Measurements from ENCODE around the gene STAT3. TPM values are rescaled to one million over a fixed set of nuclear protein-coding genes. Genes with fewer than 3 reads are reported as not detected.

The STAT3 gene
- total and polyA plus RNA-seq, 9 of the 15 experiments (the other 6 are each of a cell fraction or from before 2014, with no cell fraction given): 90.0 to 179 (median 114) TPM

DNA sequence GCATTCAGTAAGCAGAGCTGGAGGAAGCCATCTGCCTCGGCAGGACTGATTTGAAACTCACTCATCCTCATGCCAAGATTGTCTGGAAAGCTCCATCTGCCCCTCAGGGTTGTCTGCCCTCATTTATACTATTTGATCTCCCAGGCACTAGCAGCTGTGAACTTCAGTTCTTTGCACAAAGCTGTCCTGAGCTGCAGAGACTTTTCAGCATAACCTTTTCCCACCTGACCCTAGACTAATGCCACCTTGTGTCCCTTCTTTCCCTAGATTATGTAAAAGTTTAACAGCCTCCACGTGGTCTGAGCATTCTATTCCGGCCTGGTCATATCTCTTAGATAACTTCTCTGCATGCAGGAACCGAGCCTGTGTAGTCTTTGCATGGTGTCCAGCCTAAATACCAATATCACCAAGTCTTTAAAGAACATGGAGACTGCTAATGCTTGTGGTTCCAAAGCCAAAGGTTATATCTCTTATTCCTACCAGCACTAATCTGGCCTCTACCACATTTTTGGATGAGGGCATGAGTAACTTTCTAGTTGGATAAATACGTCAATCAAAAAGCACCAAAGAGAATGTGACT is 70.9 kb downstream of the STAT3 start (continued):
- TF ChIP-seq, protein P1, sequence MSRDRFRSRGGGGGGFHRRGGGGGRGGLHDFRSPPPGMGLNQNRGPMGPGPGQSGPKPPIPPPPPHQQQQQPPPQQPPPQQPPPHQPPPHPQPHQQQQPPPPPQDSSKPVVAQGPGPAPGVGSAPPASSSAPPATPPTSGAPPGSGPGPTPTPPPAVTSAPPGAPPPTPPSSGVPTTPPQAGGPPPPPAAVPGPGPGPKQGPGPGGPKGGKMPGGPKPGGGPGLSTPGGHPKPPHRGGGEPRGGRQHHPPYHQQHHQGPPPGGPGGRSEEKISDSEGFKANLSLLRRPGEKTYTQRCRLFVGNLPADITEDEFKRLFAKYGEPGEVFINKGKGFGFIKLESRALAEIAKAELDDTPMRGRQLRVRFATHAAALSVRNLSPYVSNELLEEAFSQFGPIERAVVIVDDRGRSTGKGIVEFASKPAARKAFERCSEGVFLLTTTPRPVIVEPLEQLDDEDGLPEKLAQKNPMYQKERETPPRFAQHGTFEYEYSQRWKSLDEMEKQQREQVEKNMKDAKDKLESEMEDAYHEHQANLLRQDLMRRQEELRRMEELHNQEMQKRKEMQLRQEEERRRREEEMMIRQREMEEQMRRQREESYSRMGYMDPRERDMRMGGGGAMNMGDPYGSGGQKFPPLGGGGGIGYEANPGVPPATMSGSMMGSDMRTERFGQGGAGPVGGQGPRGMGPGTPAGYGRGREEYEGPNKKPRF (IDR thresholded peaks at IDR 0.05; ENCODE audit: low read depth, low read length): no peak
- TF ChIP-seq CCNT2 (IDR thresholded peaks at IDR 0.05; ENCODE audit: borderline replicate concordance, extremely low read depth, insufficient read length, low read depth, low read length) (peak; percentile 8), MCM3 (IDR thresholded peaks at IDR 0.05) (no peak), CBFA2T3 (IDR thresholded peaks at IDR 0.05) (no peak), MIER1 (IDR thresholded peaks at IDR 0.05; ENCODE audit: low read depth) (no peak), RBBP5 (IDR thresholded peaks at IDR 0.05; ENCODE audit: borderline replicate concordance, insufficient read depth, low read length, poor library complexity, severe bottlenecking) (no peak), KDM1A (IDR thresholded peaks at IDR 0.05) (peak; percentile 16 to 32; a peak in 1 of 4 replicates), BDP1 (IDR thresholded peaks at IDR 0.05; ENCODE audit: insufficient read depth, insufficient read length) (no peak), STAT5A (IDR thresholded peaks at IDR 0.05; ENCODE audit: borderline replicate concordance, low read length) (no peak), NBN (IDR thresholded peaks at IDR 0.05; ENCODE audit: low read depth) (no peak; the same call in 1 of the 2 replicates), PRPF4 (IDR thresholded peaks at IDR 0.05; ENCODE audit: insufficient read depth, low read depth, low read length, poor library complexity, severe bottlenecking) (no peak), MEF2D (tag; conservative IDR thresholded peaks at IDR 0.05; ENCODE audit: low read depth) (peak; percentile 43; the same call in 1 of the 2 replicates), ETV5 (CRISPR knock-in tag; IDR thresholded peaks at IDR 0.05; ENCODE audit: low read depth) (no peak), GABPA (tag; conservative IDR thresholded peaks at IDR 0.05; ENCODE audit: low read depth) (no peak), MTA2 (IDR thresholded peaks at IDR 0.05; ENCODE audit: low read depth) (0 out of 2 replicates have a peak, but pooled peaks have one; percentile 8), ZNF57 (CRISPR knock-in tag; IDR thresholded peaks at IDR 0.05) (no peak), FOXK1 (CRISPR knock-in tag; IDR thresholded peaks at IDR 0.05; ENCODE audit: borderline replicate concordance) (no peak), PCBP2 (IDR thresholded peaks at IDR 0.05; ENCODE audit: low read depth, low read length, poor library complexity, severe bottlenecking) (no peak), ZFP30 (CRISPR knock-in tag; IDR thresholded peaks at IDR 0.05; ENCODE audit: borderline replicate concordance) (no peak), ZNF507 (tag; conservative IDR thresholded peaks at IDR 0.05) (no peak)
- TF ChIP-seq, protein P2, sequence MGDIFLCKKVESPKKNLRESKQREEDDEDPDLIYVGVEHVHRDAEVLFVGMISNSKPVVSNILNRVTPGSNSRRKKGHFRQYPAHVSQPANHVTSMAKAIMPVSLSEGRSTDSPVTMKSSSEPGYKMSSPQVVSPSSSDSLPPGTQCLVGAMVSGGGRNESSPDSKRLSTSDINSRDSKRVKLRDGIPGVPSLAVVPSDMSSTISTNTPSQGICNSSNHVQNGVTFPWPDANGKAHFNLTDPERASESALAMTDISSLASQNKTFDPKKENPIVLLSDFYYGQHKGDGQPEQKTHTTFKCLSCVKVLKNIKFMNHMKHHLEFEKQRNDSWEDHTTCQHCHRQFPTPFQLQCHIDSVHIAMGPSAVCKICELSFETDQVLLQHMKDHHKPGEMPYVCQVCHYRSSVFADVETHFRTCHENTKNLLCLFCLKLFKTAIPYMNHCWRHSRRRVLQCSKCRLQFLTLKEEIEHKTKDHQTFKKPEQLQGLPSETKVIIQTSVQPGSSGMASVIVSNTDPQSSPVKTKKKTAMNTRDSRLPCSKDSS (IDR thresholded peaks at IDR 0.05; ENCODE audit: low read depth, partially characterized antibody): no peak
- TF ChIP-seq, protein P3, sequence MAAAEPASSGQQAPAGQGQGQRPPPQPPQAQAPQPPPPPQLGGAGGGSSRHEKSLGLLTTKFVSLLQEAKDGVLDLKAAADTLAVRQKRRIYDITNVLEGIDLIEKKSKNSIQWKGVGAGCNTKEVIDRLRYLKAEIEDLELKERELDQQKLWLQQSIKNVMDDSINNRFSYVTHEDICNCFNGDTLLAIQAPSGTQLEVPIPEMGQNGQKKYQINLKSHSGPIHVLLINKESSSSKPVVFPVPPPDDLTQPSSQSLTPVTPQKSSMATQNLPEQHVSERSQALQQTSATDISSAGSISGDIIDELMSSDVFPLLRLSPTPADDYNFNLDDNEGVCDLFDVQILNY (CRISPR knock-in tag; IDR thresholded peaks at IDR 0.05): no peak
- TF ChIP-seq, protein P4, sequence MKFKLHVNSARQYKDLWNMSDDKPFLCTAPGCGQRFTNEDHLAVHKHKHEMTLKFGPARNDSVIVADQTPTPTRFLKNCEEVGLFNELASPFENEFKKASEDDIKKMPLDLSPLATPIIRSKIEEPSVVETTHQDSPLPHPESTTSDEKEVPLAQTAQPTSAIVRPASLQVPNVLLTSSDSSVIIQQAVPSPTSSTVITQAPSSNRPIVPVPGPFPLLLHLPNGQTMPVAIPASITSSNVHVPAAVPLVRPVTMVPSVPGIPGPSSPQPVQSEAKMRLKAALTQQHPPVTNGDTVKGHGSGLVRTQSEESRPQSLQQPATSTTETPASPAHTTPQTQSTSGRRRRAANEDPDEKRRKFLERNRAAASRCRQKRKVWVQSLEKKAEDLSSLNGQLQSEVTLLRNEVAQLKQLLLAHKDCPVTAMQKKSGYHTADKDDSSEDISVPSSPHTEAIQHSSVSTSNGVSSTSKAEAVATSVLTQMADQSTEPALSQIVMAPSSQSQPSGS (CRISPR knock-in tag; IDR thresholded peaks at IDR 0.05): no peak
